HG03025 (cell line): Measurements from ENCODE around the gene DNAI1.

Experiments
- ATAC-seq: cut with Tn5 transposase; IDR thresholded peaks from one replicate; pipeline ENCODE4 v1.9.1; 2021; ENCODE audit warnings: mild to moderate bottlenecking, moderate library complexity; ENCODE audit not compliant: unreplicated experiment, low FRiP score

Gene DNAI1

DNA sequence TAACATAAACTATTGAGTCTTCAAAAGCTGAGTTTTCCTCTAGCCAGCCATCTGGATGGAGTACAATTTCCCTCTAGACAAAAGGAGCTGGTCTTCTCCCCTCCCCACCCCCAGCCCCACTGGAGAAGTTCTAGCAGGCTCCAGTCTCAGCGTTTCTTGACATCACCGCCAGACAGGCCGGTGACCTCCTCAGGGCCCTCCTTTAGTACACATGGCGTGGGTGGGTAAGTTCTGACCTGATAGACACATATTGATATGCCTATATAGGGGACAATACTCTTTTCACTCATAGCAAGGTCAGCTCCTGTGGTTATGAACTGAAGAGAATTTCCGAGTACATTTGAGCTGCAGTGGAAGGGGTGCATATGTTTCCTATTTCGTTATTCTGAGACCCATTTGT lies 27.2 kb downstream of the DNAI1 start:
- no peak for ATAC-seq

DNA sequence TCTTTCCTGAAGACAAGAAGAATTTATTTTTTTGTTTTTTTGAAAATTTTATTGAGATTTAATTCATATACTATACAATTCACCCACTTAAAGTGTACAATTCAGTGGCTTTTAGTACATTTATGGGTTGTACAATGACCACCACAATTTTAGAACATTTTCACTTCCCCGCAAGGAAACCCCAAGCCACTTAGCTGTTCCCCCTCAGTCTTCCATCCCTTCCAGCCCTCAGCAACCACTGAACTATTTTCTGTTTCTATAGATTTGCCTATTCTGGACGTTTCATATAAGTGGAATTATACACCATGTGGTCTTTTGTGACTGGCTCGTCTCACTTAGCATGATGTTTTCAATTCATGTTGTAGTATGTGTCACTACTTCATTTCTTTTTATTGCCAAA lies 28.0 kb downstream of the DNAI1 start:
- ATAC-seq, result no peak

DNA sequence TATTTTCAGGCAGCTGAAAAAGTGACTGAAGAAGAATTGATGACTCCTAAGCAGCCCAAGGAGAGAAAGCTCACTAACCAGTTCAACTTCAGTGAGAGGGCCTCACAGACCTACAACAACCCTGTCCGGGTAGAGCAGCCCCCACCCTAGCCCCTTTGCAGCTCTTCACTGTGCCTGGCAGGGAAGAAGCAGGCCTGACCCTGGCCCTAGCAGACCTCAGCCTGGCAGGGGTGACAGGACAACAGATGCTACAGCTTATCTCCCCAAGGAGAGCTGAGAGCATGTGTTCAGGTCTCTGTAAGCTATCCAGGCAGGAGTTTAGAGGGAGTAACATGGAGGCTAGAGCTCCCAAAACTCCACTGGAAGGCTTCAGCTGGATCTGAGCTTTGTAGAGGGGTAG lies 31.8 kb downstream of the DNAI1 start:
- ATAC-seq, result no peak

DNA sequence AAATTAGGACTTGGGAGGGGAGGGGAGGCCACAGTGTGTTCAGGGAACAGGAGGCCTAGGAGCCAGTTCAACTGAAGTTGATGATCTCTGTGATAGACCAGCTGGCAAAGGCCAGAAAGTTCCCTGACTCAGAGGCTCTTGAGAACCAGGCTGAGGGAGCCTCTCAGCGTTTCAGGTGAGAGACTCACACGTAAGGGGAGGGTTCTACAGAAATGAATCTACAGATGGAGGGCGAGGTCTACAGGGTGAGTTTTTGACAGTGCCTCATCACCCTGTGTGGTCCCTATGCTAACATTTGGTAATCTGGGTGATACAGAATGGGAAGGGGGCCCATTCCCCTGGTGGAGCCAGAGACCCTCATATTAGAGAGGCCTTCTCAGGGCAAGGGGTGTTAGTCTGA lies 32.2 kb downstream of the DNAI1 start:
- ATAC-seq, result no peak

DNA sequence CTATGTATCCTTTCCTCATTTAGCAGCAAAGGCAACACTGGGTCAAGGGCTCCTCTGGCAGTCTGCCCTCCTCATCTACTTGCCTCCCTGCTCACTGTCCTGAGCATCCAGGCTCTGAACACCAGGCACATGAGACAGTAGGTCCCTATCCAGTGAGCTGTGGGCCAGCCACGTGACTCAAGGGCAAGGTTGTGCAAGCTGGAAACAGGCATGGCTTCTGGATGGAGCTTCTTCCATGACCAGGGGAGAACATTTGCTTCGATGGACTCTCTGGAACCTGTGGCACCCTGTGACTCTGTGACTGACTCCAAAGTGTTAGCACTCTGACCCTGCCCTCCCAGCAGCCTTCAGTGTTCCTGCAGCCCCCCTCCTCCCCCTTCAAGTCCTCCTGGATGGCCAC lies 33.0 kb downstream of the DNAI1 start:
- ATAC-seq, result no peak

DNA sequence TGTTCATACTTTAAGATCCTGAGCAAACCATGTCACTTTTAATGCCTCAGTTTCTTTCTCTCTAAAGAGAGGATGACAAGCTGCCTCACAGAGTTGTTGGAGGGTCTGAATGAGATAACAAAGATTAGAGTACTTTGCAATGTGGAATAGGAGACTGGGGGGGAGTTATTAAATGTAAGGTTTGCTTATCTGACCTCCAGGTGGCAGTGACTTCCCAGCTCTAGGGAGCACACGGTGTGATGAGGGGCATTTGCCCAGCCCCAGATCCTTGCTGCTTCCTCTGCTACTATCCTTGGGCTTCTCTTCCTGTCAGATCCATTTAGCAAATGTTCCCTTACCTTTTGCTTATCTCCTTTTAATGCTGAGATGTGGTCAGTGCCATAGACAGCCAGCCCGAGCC lies 33.4 kb downstream of the DNAI1 start:
- no peak for ATAC-seq

DNA sequence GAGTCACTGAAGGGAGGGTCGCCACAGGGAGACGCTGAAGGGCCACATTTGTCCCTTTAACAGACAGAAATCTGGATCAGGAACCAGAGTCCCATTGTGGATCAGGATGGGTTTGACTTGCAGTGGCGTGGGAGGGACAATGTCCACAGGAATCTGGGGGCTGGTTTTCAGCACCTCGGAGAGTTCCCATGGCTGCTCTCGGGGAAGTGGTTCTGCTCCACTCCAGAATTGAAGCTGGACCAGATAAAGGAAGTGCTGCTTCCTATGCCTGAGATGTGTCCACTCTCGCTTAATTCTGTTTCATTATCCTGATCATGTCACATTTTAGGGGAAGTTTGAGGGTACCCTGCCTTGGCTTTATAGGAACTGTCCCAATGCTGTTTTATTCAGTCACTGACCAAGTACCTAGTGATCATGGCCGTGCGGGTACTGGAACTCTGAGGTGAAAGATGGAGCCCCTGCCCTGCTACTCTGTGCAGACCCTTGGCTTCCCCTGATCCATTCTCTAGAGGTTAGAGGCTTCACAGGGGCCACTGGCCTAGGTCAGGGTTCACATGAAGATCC lies 35.4 kb downstream of the DNAI1 start:
- no peak for ATAC-seq

DNA sequence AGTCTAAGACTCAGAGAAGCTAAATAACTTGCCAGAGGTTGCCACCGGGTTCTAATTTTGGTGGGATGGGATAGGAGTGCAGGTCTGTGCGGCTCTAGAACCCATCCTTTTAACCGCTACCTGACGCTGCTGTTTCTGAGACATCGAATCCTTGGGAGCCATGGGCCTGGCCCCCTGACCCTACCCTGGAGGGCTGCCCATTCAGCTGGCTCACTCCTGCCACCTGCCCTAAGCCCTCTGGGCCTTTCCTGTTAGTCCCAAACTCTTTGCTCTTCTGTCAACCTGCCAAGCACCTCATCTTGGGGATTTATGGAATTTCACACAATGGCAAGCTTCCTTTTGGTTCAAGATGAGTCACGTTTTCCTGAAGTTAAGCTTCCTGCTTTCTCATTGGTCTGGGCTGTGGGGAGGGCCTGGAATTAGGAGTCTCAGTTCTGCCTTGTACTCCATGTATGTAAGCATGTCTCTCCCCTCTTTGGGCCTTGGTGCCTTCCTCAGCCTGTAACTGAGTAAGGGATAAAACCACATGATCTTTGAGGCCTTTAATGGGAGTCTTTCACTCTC lies 37.6 kb downstream of the DNAI1 start:
- no peak for ATAC-seq

DNA sequence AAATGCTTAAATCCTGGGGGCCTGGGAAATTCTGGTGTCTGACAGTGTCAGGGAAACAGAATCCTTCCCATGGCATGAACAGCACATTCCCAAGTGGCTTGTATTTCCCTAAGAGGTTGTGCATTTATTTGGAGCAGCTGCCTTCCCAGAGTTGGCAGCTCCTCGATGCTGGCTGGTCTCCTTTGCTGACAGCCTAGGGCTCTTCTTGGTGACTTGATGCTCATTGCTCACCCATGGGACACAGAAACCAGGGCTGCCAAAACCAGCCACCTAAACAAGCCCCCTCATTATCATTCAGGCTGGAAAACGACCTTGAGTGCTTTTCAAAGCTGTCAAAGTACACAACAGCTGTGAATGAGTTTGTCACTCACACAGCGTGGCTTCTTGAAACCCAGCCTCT lies 39.9 kb downstream of the DNAI1 start:
- no peak for ATAC-seq

DNA sequence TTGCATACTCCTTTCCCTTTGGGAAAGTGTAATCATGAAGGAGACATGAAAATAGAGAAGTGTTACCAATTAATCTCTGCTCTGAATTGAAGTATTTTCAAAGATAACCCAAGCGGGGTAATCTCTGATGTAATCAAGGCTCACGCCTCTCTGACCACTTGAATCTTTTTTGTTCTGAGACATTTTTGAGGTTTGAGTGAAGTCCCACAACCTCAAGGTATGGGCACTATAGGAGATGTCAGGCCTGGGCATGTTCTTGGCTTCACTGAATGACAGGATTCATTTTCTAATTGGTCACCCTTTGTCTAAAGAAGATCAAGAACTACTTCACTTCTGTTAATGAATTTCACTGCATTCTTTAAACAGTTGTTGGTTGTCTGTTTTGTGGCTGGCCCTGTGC lies 40.5 kb downstream of the DNAI1 start:
- ATAC-seq, result no peak

DNA sequence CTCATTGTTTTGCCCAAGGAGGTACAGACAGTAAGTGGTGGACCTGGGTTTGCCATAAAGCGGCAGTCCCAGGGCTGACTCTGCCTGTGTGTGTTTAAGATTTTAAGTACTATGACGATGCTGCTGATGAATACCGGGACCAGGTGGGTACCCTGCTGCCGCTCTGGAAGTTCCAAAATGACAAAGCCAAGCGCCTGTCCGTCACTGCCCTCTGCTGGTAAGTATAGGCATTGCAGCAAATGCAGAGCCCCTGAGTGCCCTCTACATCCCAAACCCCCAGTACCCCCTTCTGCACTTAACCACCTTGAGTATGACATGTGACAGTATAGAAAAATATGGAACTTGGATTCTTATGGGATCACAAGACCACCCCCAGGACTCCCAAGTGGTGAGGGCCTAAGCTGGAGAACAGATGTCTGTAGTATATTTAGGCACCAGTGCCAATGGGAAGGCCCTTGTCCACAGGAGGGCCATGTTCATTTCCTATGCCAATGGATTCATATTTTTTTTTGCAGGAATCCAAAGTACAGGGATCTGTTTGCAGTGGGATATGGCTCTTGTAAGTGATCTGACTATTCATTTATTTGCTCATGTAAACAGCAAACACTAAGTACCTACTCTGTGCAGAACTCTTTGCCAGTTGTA lies 42.1 kb downstream of the DNAI1 start:
- ATAC-seq, result no peak

DNA sequence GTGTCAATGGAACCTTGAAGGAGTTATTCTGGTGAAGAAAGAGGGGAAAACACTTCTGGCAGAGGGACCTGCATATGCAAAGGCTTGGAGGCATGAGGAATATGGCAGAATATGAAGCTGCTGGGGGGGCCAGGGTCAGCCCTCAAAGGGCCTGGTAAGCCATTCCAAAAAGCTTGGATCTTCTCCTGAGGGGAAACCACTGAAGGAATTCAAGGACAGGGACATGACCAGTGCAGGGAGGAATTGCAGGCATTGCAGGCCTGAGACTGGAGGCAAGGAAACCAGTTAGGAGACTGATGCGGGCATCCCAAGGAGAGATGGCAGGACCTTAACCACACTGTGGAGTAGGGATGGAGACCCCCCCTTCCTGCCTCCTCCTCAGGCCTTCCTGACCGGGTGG lies 42.8 kb downstream of the DNAI1 start:
- no peak for ATAC-seq

DNA sequence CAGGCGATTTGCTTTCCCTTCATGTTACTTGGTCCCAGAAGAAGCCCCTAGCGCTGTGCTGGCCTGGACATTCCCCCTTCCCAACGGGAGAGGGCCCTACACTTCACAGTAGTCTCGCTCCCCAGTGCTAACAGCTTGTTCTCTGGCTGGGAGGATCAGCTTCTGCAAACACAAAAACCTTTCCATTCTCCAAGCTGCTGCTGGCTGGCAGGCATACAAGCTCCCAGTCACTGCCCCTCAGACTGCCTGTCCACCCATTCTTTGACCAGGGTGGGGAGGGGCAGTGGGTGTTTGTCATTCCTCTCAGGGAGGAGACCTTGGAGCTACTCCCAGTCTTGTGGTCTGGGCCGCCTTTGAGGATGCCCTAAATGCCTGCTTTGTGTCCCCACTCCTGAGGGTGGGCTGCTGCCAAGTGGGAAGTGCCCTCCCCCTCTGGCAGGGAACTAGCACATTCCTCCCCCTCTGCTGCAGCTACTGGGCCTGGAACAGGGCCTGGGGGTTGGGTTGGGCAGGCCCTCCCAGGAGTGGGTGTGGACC lies 43.4 kb downstream of the DNAI1 start:
- no peak for ATAC-seq

DNA sequence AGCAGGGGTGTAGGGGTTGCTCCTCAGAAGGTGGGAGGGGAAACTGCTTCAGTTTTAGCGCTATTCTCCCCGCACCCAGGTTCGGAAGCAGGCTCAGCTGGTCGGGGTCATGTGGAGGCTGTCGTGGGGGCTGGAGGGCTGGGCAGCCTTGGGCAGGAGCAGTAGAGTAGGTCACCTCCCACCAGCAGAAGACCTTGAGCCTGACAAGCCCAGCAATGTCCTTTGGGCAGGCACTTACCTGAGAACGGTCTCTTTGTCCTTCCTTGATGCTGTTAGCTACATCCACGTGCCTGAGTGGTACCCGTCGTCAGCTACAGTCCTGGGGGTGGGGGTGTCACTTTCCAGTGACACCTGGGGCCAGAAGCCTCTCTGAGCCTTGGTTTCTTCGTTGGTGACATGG lies 43.9 kb downstream of the DNAI1 start:
- no peak for ATAC-seq

DNA sequence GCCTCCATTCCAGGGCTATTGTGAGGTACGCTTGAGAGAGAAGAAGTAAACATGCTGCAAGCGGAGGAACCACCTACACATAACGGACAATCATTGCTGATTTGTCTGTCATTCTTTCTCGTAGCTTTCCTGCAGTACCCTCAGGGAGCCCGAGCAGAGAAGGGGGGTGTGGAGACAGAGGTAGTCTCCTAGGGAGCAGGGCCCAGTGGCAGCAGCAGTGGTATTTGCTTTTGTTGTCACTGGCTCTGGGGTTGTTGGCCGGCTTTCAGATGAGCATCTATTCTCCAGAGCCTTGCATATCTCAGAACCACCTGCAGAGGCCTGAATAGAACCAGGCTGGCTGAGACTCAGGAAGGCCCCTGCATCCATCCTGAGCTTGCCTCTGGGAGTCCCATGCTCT lies 44.3 kb downstream of the DNAI1 start:
- no peak for ATAC-seq

DNA sequence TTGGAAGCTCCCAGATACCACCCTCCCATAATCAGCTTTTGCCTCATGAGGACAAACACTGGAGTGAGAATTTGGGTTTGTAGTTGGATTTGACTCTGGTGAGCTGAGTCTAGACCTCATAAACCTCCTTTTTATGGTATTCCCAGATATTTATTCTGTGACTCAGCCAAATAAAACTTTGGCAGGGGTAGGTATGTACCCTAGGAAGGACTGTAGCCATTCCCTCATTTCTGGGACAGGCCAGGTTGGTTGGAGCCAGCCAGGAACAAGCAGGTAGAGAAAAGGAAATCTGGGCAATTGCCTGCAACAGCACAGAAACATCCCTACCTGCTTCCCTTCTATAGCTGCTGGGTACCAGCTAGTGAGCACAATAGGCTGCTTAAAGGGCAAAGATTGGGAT lies 44.8 kb downstream of the DNAI1 start:
- ATAC-seq, result no peak

DNA sequence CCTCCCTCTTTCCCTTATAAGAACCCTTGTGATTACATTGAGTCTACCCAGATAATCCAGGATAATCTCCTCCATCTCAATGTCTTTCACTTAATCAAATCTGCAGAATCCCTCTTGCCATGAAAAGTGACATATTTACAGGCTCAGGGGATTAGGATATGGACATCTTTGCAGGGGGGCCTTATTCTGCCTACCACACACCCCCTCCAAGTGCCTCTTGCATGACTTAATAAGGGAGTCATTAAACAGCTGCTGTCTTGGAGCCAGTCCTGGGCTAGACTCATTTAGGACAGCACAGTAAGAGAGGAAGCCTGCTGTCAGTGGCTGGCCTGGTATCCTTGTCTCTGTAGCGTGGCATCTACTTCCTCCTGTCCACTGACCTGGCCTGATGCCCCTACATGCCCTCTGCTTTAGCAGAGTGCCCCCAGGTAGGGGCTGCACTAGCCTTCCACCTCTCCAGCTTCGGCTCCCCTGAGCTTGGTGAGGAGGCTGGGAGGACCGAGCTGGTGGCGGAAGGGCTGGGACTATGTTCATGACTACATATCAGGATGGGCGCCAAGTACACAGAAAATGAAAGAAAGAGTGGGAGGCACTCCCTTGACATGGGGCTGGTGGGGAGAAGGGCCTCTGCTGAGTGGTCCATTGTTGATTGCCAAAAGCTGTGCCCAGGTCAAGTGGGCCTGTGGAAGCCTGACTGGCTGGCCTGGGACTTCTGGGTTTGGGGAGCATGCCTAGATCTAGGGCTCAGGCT lies 46.9 kb downstream of the DNAI1 start:
- ATAC-seq, result no peak

DNA sequence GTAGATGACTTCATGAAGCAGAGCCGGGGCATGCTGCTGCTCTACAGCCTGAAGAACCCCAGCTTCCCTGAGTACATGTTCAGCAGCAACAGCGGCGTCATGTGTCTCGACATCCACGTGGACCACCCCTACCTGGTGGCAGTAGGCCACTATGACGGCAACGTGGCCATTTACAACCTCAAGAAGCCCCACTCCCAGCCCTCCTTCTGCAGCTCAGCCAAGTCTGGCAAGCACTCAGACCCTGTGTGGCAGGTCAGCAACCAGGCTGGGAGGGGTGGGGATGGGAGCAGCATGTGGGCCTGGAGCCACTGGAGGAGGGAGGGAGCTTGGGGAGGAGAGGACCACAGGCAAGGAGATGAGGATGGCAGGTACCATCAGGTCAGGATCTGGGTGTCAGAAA lies 48.0 kb downstream of the DNAI1 start:
- no peak for ATAC-seq

DNA sequence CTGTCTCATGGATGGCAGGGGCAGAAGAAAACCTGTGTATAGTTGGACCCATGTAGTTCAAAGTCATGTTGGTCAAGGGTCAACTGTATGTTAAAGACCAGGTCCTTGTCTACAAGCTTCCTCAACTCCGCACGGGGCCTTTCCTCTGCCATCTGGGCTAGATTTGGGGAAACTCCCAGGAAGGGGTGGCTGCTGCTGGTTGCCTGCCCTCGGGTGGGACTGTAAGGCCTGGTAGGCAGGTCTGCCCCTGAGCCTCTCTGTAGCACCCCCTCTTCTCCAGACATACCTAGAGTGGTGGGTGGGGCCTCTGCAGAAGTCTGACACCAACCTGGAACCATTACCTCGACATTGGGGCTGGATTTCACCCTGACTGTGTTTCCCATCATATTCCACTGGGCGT lies 49.0 kb downstream of the DNAI1 start:
- ATAC-seq, result no peak

DNA sequence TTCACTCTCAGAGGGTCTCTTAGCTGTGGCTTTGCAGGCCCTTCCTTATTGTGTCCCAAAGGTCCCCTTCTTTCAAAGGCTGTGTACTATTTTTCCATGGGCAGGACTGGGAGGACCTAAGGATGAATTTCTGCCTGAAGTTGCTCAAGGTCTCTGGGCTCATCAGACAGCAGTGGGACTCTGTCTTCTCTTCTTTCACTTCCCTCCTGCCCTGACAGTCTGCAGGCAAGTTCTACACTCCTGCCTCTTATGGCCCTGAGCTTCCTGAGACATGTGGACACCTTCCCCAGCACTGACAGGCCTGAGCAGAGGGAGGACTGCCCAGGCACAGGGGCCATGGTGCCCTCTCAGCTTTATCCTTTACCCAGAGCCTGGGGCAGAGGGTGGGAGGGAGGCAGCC lies 49.4 kb downstream of the DNAI1 start:
- ATAC-seq, result no peak

DNA sequence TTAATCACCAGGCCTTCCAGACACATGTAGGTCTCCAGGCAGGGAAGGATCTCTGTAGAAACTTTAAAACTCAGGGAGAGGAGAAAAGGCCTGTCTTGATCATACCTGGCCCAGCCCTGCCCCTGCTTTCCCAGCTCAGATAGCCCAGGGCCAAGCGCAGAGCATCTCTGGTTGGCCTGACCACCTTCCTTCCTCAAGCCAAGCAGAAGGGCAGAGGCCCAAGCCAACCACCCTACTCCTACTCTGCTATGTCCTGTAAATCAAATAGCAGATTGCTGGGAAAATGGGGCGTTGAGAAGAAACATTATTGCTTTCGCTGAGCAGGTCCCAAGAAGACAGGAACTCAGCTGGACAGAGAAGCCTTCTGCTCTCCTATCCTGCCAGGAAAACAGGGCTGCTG lies 49.9 kb downstream of the DNAI1 start:
- ATAC-seq, result no peak

DNA sequence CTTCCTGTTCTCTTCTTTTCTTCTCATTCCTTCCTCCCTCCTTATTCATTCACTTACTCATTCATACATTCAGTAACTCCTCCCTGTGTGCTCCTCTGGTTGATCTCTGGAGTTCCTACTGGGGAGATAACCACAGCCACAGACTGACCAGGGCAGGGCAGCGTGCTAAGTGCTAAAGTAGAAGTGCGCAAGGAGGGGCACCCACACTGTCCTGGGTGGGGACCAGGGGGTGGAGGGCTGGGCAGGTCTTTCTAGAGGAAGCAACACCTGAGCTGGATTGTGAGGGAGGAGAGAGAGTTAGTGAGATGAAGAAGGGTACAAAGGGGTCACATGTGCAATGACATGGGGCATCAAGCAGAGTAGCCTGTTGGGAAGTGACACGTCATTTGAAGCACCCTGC lies 50.3 kb downstream of the DNAI1 start:
- ATAC-seq, result no peak
